A673 (cell line): ENCODE results near the gene ATP1B2. TPM values are rescaled to one million over a fixed set of nuclear protein-coding genes. Genes with fewer than 3 reads are reported as not detected.

Experiments used
- BruUV-seq: library from RNA; stranded (reverse); fragments of 400-500 nt; replicated peaks from 2 replicates; lab custom pipeline; 2021; lab: Mats Ljungman, UMichigan
- CTCF ChIA-PET: fragments of 300-600 bp; sonication (Branson Sonifier 250); formaldehyde crosslinking; loops from one replicate; lab custom pipeline; 2022; ENCODE audit warnings: antibody characterized with exemption; lab: Charles Lee
- POLR2A ChIA-PET: fragments of 300-600 bp; sonication (Branson Sonifier 250); formaldehyde crosslinking; loops from one replicate; lab custom pipeline; 2022; ENCODE audit warnings: antibody characterized with exemption; ENCODE audit not compliant: low non-redundant PET; lab: Charles Lee
- DNase-seq: peaks from one replicate; pipeline ENCODE4 v3.0.0-alpha.2; 2015; ENCODE audit warnings: low spot score
- H3K27ac ChIP-seq: fragments of 200-600 bp; sonication (generic); 2 replicates; pipeline ENCODE4 v1.5.1; 2016; ENCODE audit warnings: mixed run types, low read depth, mild to moderate bottlenecking, mixed read lengths, antibody characterized with exemption, low read length; ENCODE audit not compliant: poor library complexity, severe bottlenecking
- H3K27me3 ChIP-seq: fragments of 200-600 bp; sonication (generic); replicated peaks from 2 replicates; pipeline ENCODE4 v1.6.1; 2017; ENCODE audit warnings: mixed run types, low read depth, mild to moderate bottlenecking, mixed read lengths, antibody characterized with exemption, low read length; ENCODE audit not compliant: insufficient read depth, poor library complexity
- H3K36me3 ChIP-seq: fragments of 200-600 bp; sonication (generic); 2 replicates; pipeline ENCODE4 v1.6.1; 2016; ENCODE audit warnings: mixed run types, mild to moderate bottlenecking, mixed read lengths, antibody characterized with exemption, low read length; ENCODE audit not compliant: insufficient read depth, poor library complexity, severe bottlenecking
- H3K4me1 ChIP-seq: fragments of 200-600 bp; sonication (generic); 2 replicates; pipeline ENCODE4 v1.6.1; 2017; ENCODE audit warnings: mixed run types, mild to moderate bottlenecking, mixed read lengths, antibody characterized with exemption, low read length; ENCODE audit not compliant: insufficient read depth, poor library complexity, severe bottlenecking
- H3K4me3 ChIP-seq: fragments of 200-600 bp; sonication (generic); 2 replicates; pipeline ENCODE4 v1.5.1; 2016; ENCODE audit warnings: low read depth, mixed run types, mild to moderate bottlenecking, mixed read lengths, low read length; ENCODE audit not compliant: poor library complexity, severe bottlenecking
- H3K9me3 ChIP-seq: fragments of 200-600 bp; sonication (generic); 2 replicates; pipeline ENCODE4 v1.6.1; 2016; ENCODE audit warnings: mixed run types, low read depth, mild to moderate bottlenecking, mixed read lengths, antibody characterized with exemption, low read length; ENCODE audit not compliant: poor library complexity, severe bottlenecking
- CTCF ChIP-seq: fragments of 300-800, 200-600 bp; sonication (generic); conservative IDR thresholded peaks from 2 replicates; pipeline ENCODE4 v1.5.1; 2017; ENCODE audit warnings: low read depth, mild to moderate bottlenecking, antibody characterized with exemption, low read length, moderate library complexity, mixed read lengths
- EZH2 ChIP-seq: fragments of 200-600 bp; sonication (generic); IDR thresholded peaks from 2 replicates; pipeline ENCODE4 v1.6.1; 2017; ENCODE audit warnings: borderline replicate concordance, low read depth, mild to moderate bottlenecking, mixed read lengths, antibody characterized with exemption, low read length; ENCODE audit not compliant: poor library complexity, severe bottlenecking
- intact Hi-C: fragments of 100-400 bp; cut with micrococcal nuclease; formaldehyde crosslinking; loops from one replicate; pipeline ENCODE4 v1.10.0; 2022; ENCODE audit not compliant: unreplicated experiment
- total RNA-seq: library from RNA; stranded (reverse); gene quantifications from 2 replicates; pipeline ENCODE4 v1.2.3, GENCODE V29; 2021

ATP1B2 gene
- total RNA-seq, 1 experiment from 2014 or later = 3.5 TPM

- no TSS peak for BruUV-seq
- POLR2A ChIA-PET = interaction anchor here (0.5 kb wide), 1 partner anchor 14 kb away, joined by 3 read pairs; no protein-coding TSS in a partner anchor
Observed at GRCh38 chr17:7631398-7632380, 19.0 kb upstream of the ATP1B2 start.

GRCh38 chr17:7632492-7632894, 18.2 kb upstream of the ATP1B2 start:
- no TSS peak for BruUV-seq
- no peaks in the 10 kb centered on the region for H3K27me3 ChIP-seq
- peak; percentile 58 for DNase-seq
- intact Hi-C loops = no loop called here
- H3K27ac ChIP-seq = no peak overlapping the region
- CTCF ChIA-PET = interaction anchor here (0.6 to 1.0 kb wide), 3 partner anchors 54 to 84 kb away, joined by 3 to 5 read pairs (median 3); partner anchors contain the start of genes TP53 and WRAP53
- H3K36me3 ChIP-seq = no peaks in the 10 kb centered on the region
- POLR2A ChIA-PET = no interaction called here
- TF ChIP-seq EZH2 (no peak), CTCF (peak; percentile 59)
- no peak overlapping the region for H3K4me3 ChIP-seq
- no peaks in the 10 kb centered on the region for H3K9me3 ChIP-seq
- H3K4me1 ChIP-seq = no peaks in the 10 kb centered on the region

More at GRCh38 chr17:7631398-7632380, 19.0 kb upstream of the ATP1B2 start:
- Histone ChIP-seq H3K27me3 (no peaks in the 10 kb centered on the region), H3K36me3 (no peaks in the 10 kb centered on the region), H3K4me1 (no peaks in the 10 kb centered on the region), H3K4me3 (no peak overlapping the region), H3K27ac (no peak overlapping the region), H3K9me3 (no peaks in the 10 kb centered on the region)
- DNase-seq = no peak
- intact Hi-C loops = no loop called here
- no peak for TF ChIP-seq CTCF
- CTCF ChIA-PET = interaction anchor here (1.0 kb wide), 1 partner anchor 56 kb away, joined by 5 read pairs; the partner anchor contains the start of gene WRAP53

- Histone ChIP-seq H3K27ac (no peak overlapping the region), H3K4me1 (no peaks in the 10 kb centered on the region), H3K9me3 (no peaks in the 10 kb centered on the region), H3K27me3 (no peaks in the 10 kb centered on the region), H3K4me3 (no peak overlapping the region), H3K36me3 (no peaks in the 10 kb centered on the region)
- no TSS peak for BruUV-seq
- intact Hi-C loops = no loop called here
- CTCF ChIA-PET = interaction anchor here (0.6 to 1.0 kb wide), 3 partner anchors 54 to 83 kb away, joined by 3 to 5 read pairs (median 3); partner anchors contain the start of genes TP53 and WRAP53
- peak; percentile 36 for DNase-seq
- no peak for TF ChIP-seq EZH2
- TF ChIP-seq CTCF = 0 out of 2 replicates have a peak, but pooled peaks have one; percentile 12
- POLR2A ChIA-PET = no interaction called here
Observed at GRCh38 chr17:7633093-7633492, 17.6 kb upstream of the ATP1B2 start.
